A549 (cell line): ENCODE data around the gene SEC62. TPM values are rescaled to one million over a fixed set of nuclear protein-coding genes. Genes with fewer than 3 reads are reported as not detected.

Source experiments
- ATAC-seq, 2 experiments: fragments of 200-7000 bp in 1 of 2; fragments of >200 bp in 1 of 2; cut with Nextera tagmentation in 1 of 2; cut with Tn5 transposase in 1 of 2; 3 replicates each; pipeline versions ENCODE4 v1.8.0 to v1.9.1; 2018 to 2020; ENCODE audit warnings: mild to moderate bottlenecking in 1 of 2, moderate library complexity in 1 of 2
- CTCF ChIA-PET: fragments of 300-600 bp; sonication (Branson Sonifier 250); formaldehyde crosslinking; extraction: SDS; loops from one replicate; lab custom pipeline; 2021; ENCODE audit warnings: antibody characterized with exemption, inconsistent platforms; lab: Yijun Ruan, JAX
- POLR2A ChIA-PET: fragments of 350-600 bp; formaldehyde crosslinking; extraction: SDS; loops from one replicate; lab custom pipeline; 2021; ENCODE audit warnings: antibody characterized with exemption, inconsistent platforms; lab: Yijun Ruan, JAX
- DNase-seq, 2 experiments: peaks; one replicate each; pipeline versions ENCODE4 v3.0.0 to v3.0.0-alpha.2; 2011 to 2016; ENCODE audit warnings: low read depth in 1 of 2, low spot score in 1 of 2
- FAIRE-seq: peaks from 2 replicates; lab custom pipeline; 2011; peaks lifted over from hg19 to GRCh38; lab: Jason Lieb, UNC
- H3K27ac ChIP-seq, 2 experiments: fragments of >200 bp; sonication (Bioruptor Twin); formaldehyde crosslinking; 3 replicates each; pipeline ENCODE4 v1.5.1; 2016 to 2017
- H3K4me1 ChIP-seq: fragments of >200 bp; sonication (Bioruptor Twin); formaldehyde crosslinking; 3 replicates; pipeline ENCODE4 v1.6.1; 2016
- H3K4me2 ChIP-seq: fragments of >200 bp; sonication (Bioruptor Twin); formaldehyde crosslinking; 3 replicates; pipeline ENCODE4 v1.6.1; 2016
- H3K4me3 ChIP-seq: fragments of >200 bp; sonication (Bioruptor Twin); formaldehyde crosslinking; 3 replicates; pipeline ENCODE4 v1.5.1; 2016
- H3K9me3 ChIP-seq: fragments of >200 bp; sonication (Bioruptor Twin); formaldehyde crosslinking; 3 replicates; pipeline ENCODE4 v1.6.1; 2016
- BHLHE40 ChIP-seq: IDR thresholded peaks from 2 replicates; pipeline ENCODE4 v1.6.1; 2012; ENCODE audit warnings: low read depth, low read length, inconsistent platforms
- CBX8 ChIP-seq: fragments of 200-600 bp; sonication (generic); IDR thresholded peaks from 2 replicates; pipeline ENCODE4 v1.6.1; 2016
- CTCF ChIP-seq: fragments of >200 bp; sonication (Bioruptor Twin); formaldehyde crosslinking; IDR thresholded peaks from 3 replicates; pipeline ENCODE4 v1.5.1; 2016
- EP300 ChIP-seq, 2 experiments: fragments of >200 bp; sonication (Bioruptor Twin); formaldehyde crosslinking; IDR thresholded peaks; 2 replicates in 1 of 2; 3 replicates in 1 of 2; pipeline ENCODE4 v1.6.1; 2016 to 2017
- FOSB ChIP-seq: fragments of 250-450 bp; sonication (Bioruptor Pico); IDR thresholded peaks from 2 replicates; pipeline ENCODE4 v1.5.0; 2020; ENCODE audit warnings: mild to moderate bottlenecking, moderate library complexity
- FOSL2 ChIP-seq, 2 experiments: fragments of 450-650 bp in 1 of 2; fragments of >200 bp in 1 of 2; sonication (Bioruptor Twin) in 1 of 2; formaldehyde crosslinking; IDR thresholded peaks; 2 replicates each; pipeline versions ENCODE4 v1.5.0 to v1.6.1; 2016 to 2020; ENCODE audit warnings: mild to moderate bottlenecking in 1 of 2, moderate library complexity in 1 of 2
- HEYL ChIP-seq: fragments of 250-450 bp; sonication (Bioruptor Pico); IDR thresholded peaks from 2 replicates; pipeline ENCODE4 v1.8.0; 2021; ENCODE audit warnings: mild to moderate bottlenecking, moderate library complexity
- HMGXB4 ChIP-seq: fragments of 250-450 bp; sonication (Bioruptor Pico); IDR thresholded peaks from 2 replicates; pipeline ENCODE4 v1.5.0; 2021; ENCODE audit warnings: mild to moderate bottlenecking, moderate library complexity, borderline replicate concordance
- HOXA7 ChIP-seq: fragments of 250-450 bp; sonication (Bioruptor Pico); IDR thresholded peaks from 2 replicates; pipeline ENCODE4 v1.5.0; 2020; ENCODE audit warnings: mild to moderate bottlenecking, moderate library complexity
- HOXB13 ChIP-seq: fragments of 250-450 bp; sonication (Bioruptor Pico); IDR thresholded peaks from 2 replicates; pipeline ENCODE4 v1.5.0; 2020; ENCODE audit warnings: low read depth, mild to moderate bottlenecking, moderate library complexity
- HOXB5 ChIP-seq: fragments of 250-450 bp; sonication (Bioruptor Pico); IDR thresholded peaks from 2 replicates; pipeline ENCODE4 v1.5.0; 2020; ENCODE audit warnings: mild to moderate bottlenecking, moderate library complexity
- JUN ChIP-seq, 2 experiments: fragments of >200 bp; sonication (Bioruptor Twin); formaldehyde crosslinking; IDR thresholded peaks; 2 replicates in 1 of 2; 3 replicates in 1 of 2; pipeline ENCODE4 v1.6.1; 2016 to 2017
- MAFK ChIP-seq: fragments of 450-650 bp; IDR thresholded peaks from 2 replicates; pipeline ENCODE4 v1.6.1; 2014; ENCODE audit not compliant: partially characterized antibody
- MAX ChIP-seq: IDR thresholded peaks from 2 replicates; pipeline ENCODE4 v1.6.1; 2012
- RARB ChIP-seq: fragments of 250-450 bp; sonication (Bioruptor Pico); IDR thresholded peaks from 2 replicates; pipeline ENCODE4 v1.8.0; 2021; ENCODE audit warnings: mild to moderate bottlenecking, moderate library complexity
- REST ChIP-seq: fragments of 200-600 bp; sonication (generic); IDR thresholded peaks from 2 replicates; pipeline ENCODE4 v1.6.1; 2016; ENCODE audit warnings: antibody characterized with exemption, mild to moderate bottlenecking, moderate library complexity
- SREBF2 ChIP-seq: fragments of 450-650 bp; IDR thresholded peaks from 2 replicates; pipeline ENCODE4 v1.6.1; 2014; ENCODE audit warnings: mild to moderate bottlenecking, moderate library complexity
- TFCP2L1 ChIP-seq: fragments of 250-450 bp; sonication (Bioruptor Pico); IDR thresholded peaks from 2 replicates; pipeline ENCODE4 v1.5.0; 2021; ENCODE audit warnings: mild to moderate bottlenecking
- ZC3H11A ChIP-seq: fragments of 450-650 bp; IDR thresholded peaks from 2 replicates; pipeline ENCODE4 v1.6.1; 2014; ENCODE audit warnings: antibody characterized with exemption, mild to moderate bottlenecking
- ZNF302 ChIP-seq: fragments of 250-450 bp; sonication (Bioruptor Pico); IDR thresholded peaks from 2 replicates; pipeline ENCODE4 v1.9.0; 2021; ENCODE audit warnings: inconsistent platforms, mild to moderate bottlenecking, moderate library complexity
- ZSCAN20 ChIP-seq: fragments of 250-450 bp; sonication (Bioruptor Pico); IDR thresholded peaks from 2 replicates; pipeline ENCODE4 v1.8.0; 2022; ENCODE audit warnings: mild to moderate bottlenecking, moderate library complexity
- WGBS: methylation state at CpG from one replicate; pipeline ENCODE4 v1.1.6; 2017; ENCODE audit errors: missing lambda C conversion rate; 5-methylcytosine and 5-hydroxymethylcytosine counted together
- polyA plus RNA-seq, 4 experiments: library from polyadenylated mRNA; depleted of rRNA in 3 of 4; stranded (reverse); fragments of >200 nt; fragmentation: RNase III in 1 of 4; extraction: RNeasy Plus Mini Kit Qiagen cat#74134 plus additional on column Dnase treatment in 1 of 4; gene quantifications; 2 replicates in 3 of 4; 3 replicates in 1 of 4; pipeline ENCODE4 v1.2.3, GENCODE V29; 2011 to 2017

The SEC62 gene
- polyA plus RNA-seq, 2 of the 4 experiments (the other 2 are of a cell fraction) = 84.5 to 107 TPM

DNA sequence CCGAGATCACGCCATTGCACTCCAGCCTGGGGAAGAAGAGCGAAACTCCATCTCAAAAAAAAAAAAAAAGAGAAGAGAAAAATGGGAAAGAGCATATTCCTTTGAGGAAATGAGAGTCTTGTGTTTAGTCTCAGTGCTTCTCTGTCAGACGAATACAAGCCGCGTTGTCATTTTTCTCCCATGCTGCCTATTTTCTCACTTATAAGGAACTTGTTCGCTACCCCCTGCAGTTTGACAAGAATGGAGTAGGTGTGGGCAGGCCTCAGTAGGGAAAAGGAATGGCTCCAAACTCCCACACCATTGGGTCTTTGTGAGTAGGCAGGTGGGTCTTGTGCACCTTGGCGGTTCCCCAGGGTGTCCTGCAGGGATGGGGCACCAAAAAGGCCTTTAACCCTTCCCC lies 77.7 kb downstream of the SEC62 start:
- Histone ChIP-seq H3K4me3 (no peak overlapping the region), H3K9me3 (no peaks in the 10 kb centered on the region), H3K4me2 (no peak overlapping the region), H3K4me1 (no peaks in the 10 kb centered on the region), H3K27ac (no peak overlapping the region)
- ATAC-seq = no peak
- no peak for FAIRE-seq
- no peak for DNase-seq
- CTCF ChIA-PET = interaction anchor here (1.6 kb wide), 1 partner anchor 9 kb away, joined by 7 read pairs; no protein-coding TSS in a partner anchor
- TF ChIP-seq RARB (CRISPR knock-in tag) (no peak), MAFK (no peak), ZNF302 (CRISPR knock-in tag) (no peak), MAX (no peak), ZC3H11A (no peak), HOXB13 (CRISPR knock-in tag) (no peak), SREBF2 (no peak), EP300 (IDR thresholded peaks at IDR 0.05) (no peak), CTCF (no peak), HOXA7 (CRISPR knock-in tag) (no peak), JUN (IDR thresholded peaks at IDR 0.05) (no peak), TFCP2L1 (CRISPR knock-in tag) (no peak), FOSB (no peak), FOSL2 (IDR thresholded peaks at IDR 0.05) (no peak), FOSL2 (CRISPR knock-in tag; IDR thresholded peaks at IDR 0.05) (no peak)
- TF ChIP-seq, all 56 proteins: peak for 0
- WGBS = 88% methylated on average over 8 of the region's 8 CpGs
- POLR2A ChIA-PET = no interaction called here

DNA sequence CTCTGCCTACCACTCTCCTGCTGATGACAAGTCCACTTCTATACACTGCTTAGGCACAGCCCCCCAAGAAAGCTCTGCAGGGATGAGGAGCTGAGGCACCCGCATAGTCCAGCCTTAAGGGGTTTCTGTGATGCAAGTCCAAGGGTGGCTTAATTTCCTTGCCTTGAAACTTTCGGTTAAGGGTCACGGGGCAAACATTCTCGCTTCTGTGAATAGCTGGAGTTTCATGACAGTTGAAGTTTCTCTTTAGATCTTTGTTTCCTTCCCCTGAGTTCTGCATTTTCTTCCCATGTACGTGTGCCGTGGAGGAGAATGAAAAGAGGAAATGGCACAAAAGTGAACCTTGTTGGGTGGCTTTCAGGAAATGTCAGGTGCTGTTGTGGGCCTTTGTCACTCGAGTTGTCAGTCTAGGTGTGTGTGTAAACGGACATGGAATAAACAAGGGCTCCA lies 78.2 kb downstream of the SEC62 start:
- ATAC-seq (no peak), FAIRE-seq (no peak), DNase-seq (no peak)
- WGBS = 86% methylated on average over 8 of the region's 8 CpGs
- TF ChIP-seq CBX8 (no peak), ZSCAN20 (CRISPR knock-in tag) (no peak), REST (no peak), BHLHE40 (no peak), HEYL (no peak), HMGXB4 (CRISPR knock-in tag) (no peak), HOXB5 (no peak)
- ChIA-PET POLR2A (no interaction called here), CTCF (interaction anchor here (0.7 to 1.6 kb wide), 2 partner anchors 9 to 11 kb away, joined by 4 to 7 read pairs; no protein-coding TSS in a partner anchor)
- H3K4me2 ChIP-seq = no peak overlapping the region
- H3K9me3 ChIP-seq = no peaks in the 10 kb centered on the region
- no peaks in the 10 kb centered on the region for H3K4me1 ChIP-seq
- no peak overlapping the region for H3K27ac ChIP-seq
- H3K4me3 ChIP-seq = no peak overlapping the region
